ENCODE measurements around the gene ERCC6L.

ERCC6L gene

GRCh38 chrX:72169008-72169728 is 69.7 kb downstream of the ERCC6L start:
- peak in 1 of 2 donors; percentile 6 for DNase-seq (ENCODE audit: low read depth in 2 of 2)

- no peak for DNase-seq (ENCODE audit: low read depth in 2 of 2)
Observed at GRCh38 chrX:72165551-72165950, 73.3 kb downstream of the ERCC6L start.

- DNase-seq (ENCODE audit: low read depth in 2 of 2) = no peak
Observed at GRCh38 chrX:72159769-72160168, 79.1 kb downstream of the ERCC6L start.

GRCh38 chrX:72158773-72159172 is 80.1 kb downstream of the ERCC6L start:
- no peak for DNase-seq (ENCODE audit: low read depth in 2 of 2)

All from stimulated activated CD4-positive, alpha-beta T cell treated with anti-CD3 and anti-CD28 coated beads, Interleukin-1b, Interleukin-23, amount 100 ng/mL, for 1 hour (primary cell).